GM18909 (cell line): ENCODE data around the gene SCARB1.

Source experiments
- ATAC-seq: cut with Tn5 transposase; IDR thresholded peaks from one replicate; pipeline ENCODE4 v1.9.1; 2021; ENCODE audit warnings: mild to moderate bottlenecking; ENCODE audit not compliant: unreplicated experiment, poor library complexity

Gene SCARB1

GRCh38 chr12:124808272-124808671 is 55.4 kb downstream of the SCARB1 start:
- ATAC-seq = no peak

- ATAC-seq = no peak
These were observed 57.6 kb downstream of the SCARB1 start for GRCh38 chr12:124805876-124806668.

- no peak for ATAC-seq
These were observed 58.6 kb downstream of the SCARB1 start for GRCh38 chr12:124805050-124805449.

GRCh38 chr12:124804011-124804621 is 59.5 kb downstream of the SCARB1 start:
- ATAC-seq = no peak

GRCh38 chr12:124802361-124802760 is 61.3 kb downstream of the SCARB1 start:
- no peak for ATAC-seq

GRCh38 chr12:124800506-124800905 is 63.2 kb downstream of the SCARB1 start:
- ATAC-seq = no peak

GRCh38 chr12:124797321-124797720 is 66.3 kb downstream of the SCARB1 start:
- ATAC-seq = no peak

- ATAC-seq = no peak
These were observed 67.2 kb downstream of the SCARB1 start for GRCh38 chr12:124796303-124796960.

GRCh38 chr12:124795081-124795948 is 68.3 kb downstream of the SCARB1 start:
- peak; percentile 81 for ATAC-seq

GRCh38 chr12:124792961-124793441 is 70.7 kb downstream of the SCARB1 start:
- no peak for ATAC-seq

- no peak for ATAC-seq
These were observed 71.5 kb downstream of the SCARB1 start for GRCh38 chr12:124792156-124792555.

GRCh38 chr12:124790650-124791400 is 72.8 kb downstream of the SCARB1 start:
- no peak for ATAC-seq

- ATAC-seq = no peak
These were observed 74.6 kb downstream of the SCARB1 start for GRCh38 chr12:124788936-124789555.

GRCh38 chr12:124786061-124786964 is 77.4 kb downstream of the SCARB1 start:
- no peak for ATAC-seq

GRCh38 chr12:124784871-124785572 is 78.6 kb downstream of the SCARB1 start:
- no peak for ATAC-seq

- ATAC-seq = no peak
These were observed 80.6 kb downstream of the SCARB1 start for GRCh38 chr12:124783087-124783486.

- ATAC-seq = no peak
These were observed 81.5 kb downstream of the SCARB1 start for GRCh38 chr12:124782132-124782531.
